ENCODE data around the gene TESPA1. TPM values are rescaled to one million over a fixed set of nuclear protein-coding genes. Genes with fewer than 3 reads are reported as not detected.

The TESPA1 gene
- total and polyA plus RNA-seq, 9 of the 15 experiments (the other 6 are each of a cell fraction or from before 2014, with no cell fraction given) = 0.72 to 7.1 (median 2.4) TPM

DNA sequence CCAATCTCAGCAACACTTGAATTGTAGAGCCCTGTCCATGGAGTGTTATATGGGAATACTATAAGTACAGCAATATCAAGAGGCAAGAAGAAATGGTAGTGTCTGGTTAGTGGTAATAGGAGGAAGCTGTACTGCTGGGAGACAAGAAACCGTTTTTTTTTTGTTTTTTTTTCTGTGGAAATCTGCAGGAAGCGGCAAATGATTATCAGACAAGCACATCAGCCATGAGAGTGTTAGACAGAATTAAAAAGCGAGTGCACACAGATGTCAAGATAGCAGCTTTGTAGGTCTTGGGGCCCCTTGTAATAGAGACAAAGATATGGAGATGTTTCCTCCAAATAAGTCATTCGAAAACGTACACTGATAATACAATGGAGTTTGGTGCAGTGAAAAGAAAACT, 6.7 kb downstream of the TESPA1 start (continued):
- no peak for TF ChIP-seq DMBX1 (CRISPR knock-in tag; IDR thresholded peaks at IDR 0.05; ENCODE audit: borderline replicate concordance)
- no peak for TF ChIP-seq PHF20 (IDR thresholded peaks at IDR 0.05; ENCODE audit: partially characterized antibody)
- TF ChIP-seq, protein P1, sequence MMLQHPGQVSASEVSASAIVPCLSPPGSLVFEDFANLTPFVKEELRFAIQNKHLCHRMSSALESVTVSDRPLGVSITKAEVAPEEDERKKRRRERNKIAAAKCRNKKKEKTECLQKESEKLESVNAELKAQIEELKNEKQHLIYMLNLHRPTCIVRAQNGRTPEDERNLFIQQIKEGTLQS (IDR thresholded peaks at IDR 0.05) = no peak
- TF ChIP-seq, protein P1 (CRISPR knock-in tag; conservative IDR thresholded peaks at IDR 0.05) = no peak
- TF ChIP-seq ZNF140 (CRISPR knock-in tag; IDR thresholded peaks at IDR 0.05) = no peak
- TF ChIP-seq SIN3A (IDR thresholded peaks at IDR 0.05; ENCODE audit: borderline replicate concordance in 2 of 2, control insufficient read depth in 1 of 2, low read depth in 2 of 2, low read length in 2 of 2) = no peak
- no peak for TF ChIP-seq BACH1 (tag; IDR thresholded peaks at IDR 0.05)
- no peak for TF ChIP-seq RBM14 (IDR thresholded peaks at IDR 0.05; ENCODE audit: borderline replicate concordance, insufficient read depth, low read depth, low read length)
- TF ChIP-seq ZNF134 (CRISPR knock-in tag; conservative IDR thresholded peaks at IDR 0.05) = no peak
- TF ChIP-seq ESRRB (CRISPR knock-in tag; IDR thresholded peaks at IDR 0.05; ENCODE audit: borderline replicate concordance) = no peak
- no peak for TF ChIP-seq CBFB (CRISPR knock-in tag; IDR thresholded peaks at IDR 0.05)
- TF ChIP-seq MTA2 (IDR thresholded peaks at IDR 0.05; ENCODE audit: low read depth) = no peak
- TF ChIP-seq KLF6 (CRISPR knock-in tag; IDR thresholded peaks at IDR 0.05; ENCODE audit: borderline replicate concordance) = no peak
- no peak for TF ChIP-seq ARID2 (IDR thresholded peaks at IDR 0.05)
- TF ChIP-seq, protein P2, sequence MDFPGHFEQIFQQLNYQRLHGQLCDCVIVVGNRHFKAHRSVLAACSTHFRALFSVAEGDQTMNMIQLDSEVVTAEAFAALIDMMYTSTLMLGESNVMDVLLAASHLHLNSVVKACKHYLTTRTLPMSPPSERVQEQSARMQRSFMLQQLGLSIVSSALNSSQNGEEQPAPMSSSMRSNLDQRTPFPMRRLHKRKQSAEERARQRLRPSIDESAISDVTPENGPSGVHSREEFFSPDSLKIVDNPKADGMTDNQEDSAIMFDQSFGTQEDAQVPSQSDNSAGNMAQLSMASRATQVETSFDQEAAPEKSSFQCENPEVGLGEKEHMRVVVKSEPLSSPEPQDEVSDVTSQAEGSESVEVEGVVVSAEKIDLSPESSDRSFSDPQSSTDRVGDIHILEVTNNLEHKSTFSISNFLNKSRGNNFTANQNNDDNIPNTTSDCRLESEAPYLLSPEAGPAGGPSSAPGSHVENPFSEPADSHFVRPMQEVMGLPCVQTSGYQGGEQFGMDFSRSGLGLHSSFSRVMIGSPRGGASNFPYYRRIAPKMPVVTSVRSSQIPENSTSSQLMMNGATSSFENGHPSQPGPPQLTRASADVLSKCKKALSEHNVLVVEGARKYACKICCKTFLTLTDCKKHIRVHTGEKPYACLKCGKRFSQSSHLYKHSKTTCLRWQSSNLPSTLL (IDR thresholded peaks at IDR 0.05) = no peak
- no peak for TF ChIP-seq SMAD4 (CRISPR knock-in tag; conservative IDR thresholded peaks at IDR 0.05)
- no peak for TF ChIP-seq IRF2 (CRISPR knock-in tag; IDR thresholded peaks at IDR 0.05)
- no peak for TF ChIP-seq CEBPZ (IDR thresholded peaks at IDR 0.05; ENCODE audit: borderline replicate concordance, low read depth, low read length)
